Liver (tissue), 10 donors: Measurements from ENCODE around the gene COLEC11. TPM values are rescaled to one million over a fixed set of nuclear protein-coding genes. Genes with fewer than 3 reads are reported as not detected.

Source experiments
- DNase-seq: peaks from one replicate; pipeline ENCODE4 v3.0.0-alpha.2; 2017; ENCODE audit warnings: low spot score
- H3K27ac ChIP-seq, 2 donors: one replicate each; pipeline ENCODE4 v1.7.0; 2013; ENCODE audit warnings: inconsistent platforms in 2 of 2, low read length in 2 of 2, control low read depth in 1 of 2, low read depth in 1 of 2, mild to moderate bottlenecking in 1 of 2
- H3K27me3 ChIP-seq, 4 donors: one replicate each; pipeline versions ENCODE4 v1.6.1 to v1.7.0; 2013; ENCODE audit warnings: low read length in 3 of 4, inconsistent platforms in 1 of 4, mild to moderate bottlenecking in 1 of 4, moderate library complexity in 1 of 4; ENCODE audit not compliant: control insufficient read depth in 4 of 4, insufficient read depth in 4 of 4
- H3K36me3 ChIP-seq, 4 donors: one replicate each; pipeline versions ENCODE4 v1.6.1 to v1.7.0; 2013; ENCODE audit warnings: low read length in 3 of 4, mild to moderate bottlenecking in 3 of 4, low read depth in 1 of 4, moderate library complexity in 1 of 4; ENCODE audit not compliant: control insufficient read depth in 4 of 4, insufficient read depth in 3 of 4
- H3K4me1 ChIP-seq, 4 donors: one replicate each; pipeline versions ENCODE4 v1.6.1 to v1.7.0; 2013; ENCODE audit warnings: low read length in 3 of 4, mild to moderate bottlenecking in 3 of 4, moderate library complexity in 1 of 4; ENCODE audit not compliant: control insufficient read depth in 4 of 4, insufficient read depth in 4 of 4
- H3K4me3 ChIP-seq, 3 donors: one replicate each; pipeline versions ENCODE4 v1.6.1 to v1.7.0; 2013; ENCODE audit warnings: low read length in 3 of 3, control low read depth in 1 of 3, low read depth in 1 of 3, mild to moderate bottlenecking in 1 of 3
- H3K9ac ChIP-seq, 2 donors: one replicate each; pipeline ENCODE4 v1.7.0; 2013; ENCODE audit warnings: low read length in 2 of 2, mild to moderate bottlenecking in 2 of 2, moderate library complexity in 2 of 2, control low read depth in 1 of 2, low read depth in 1 of 2
- H3K9me3 ChIP-seq, 4 donors: one replicate each; pipeline versions ENCODE4 v1.6.1 to v1.7.0; 2013; ENCODE audit warnings: low read length in 3 of 4; ENCODE audit not compliant: control insufficient read depth in 4 of 4
- CTCF ChIP-seq: fragments of 150-350 bp; IDR thresholded peaks from 2 replicates; pipeline ENCODE4 v1.5.1; 2017; ENCODE audit warnings: improper control_type of control experiment, low read depth, low read length; ENCODE audit not compliant: missing input control
- EGR1 ChIP-seq, 2 donors: IDR thresholded peaks; 2 replicates each; pipeline ENCODE4 v1.6.1; 2016 to 2018; ENCODE audit warnings: antibody characterized with exemption in 2 of 2, low read depth in 2 of 2
- FOXA2 ChIP-seq: IDR thresholded peaks from 2 replicates; pipeline ENCODE4 v1.6.1; 2016; ENCODE audit warnings: antibody characterized with exemption
- HNF4A ChIP-seq, 2 donors: conservative IDR thresholded peaks; 2 replicates each; pipeline ENCODE4 v1.6.1; 2016; ENCODE audit warnings: antibody characterized with exemption in 2 of 2, mild to moderate bottlenecking in 2 of 2
- RAD21 ChIP-seq, 2 donors: IDR thresholded peaks; 2 replicates each; pipeline ENCODE4 v1.6.1; 2016; ENCODE audit warnings: antibody characterized with exemption in 2 of 2, mild to moderate bottlenecking in 2 of 2
- RXRA ChIP-seq, 2 donors: IDR thresholded peaks; 2 replicates each; pipeline ENCODE4 v1.6.1; 2017 to 2018; ENCODE audit warnings: antibody characterized with exemption in 2 of 2, mild to moderate bottlenecking in 1 of 2
- SP1 ChIP-seq: IDR thresholded peaks from 2 replicates; pipeline ENCODE4 v1.6.1; 2018; ENCODE audit warnings: antibody characterized with exemption, mild to moderate bottlenecking
- TAF1 ChIP-seq: conservative IDR thresholded peaks from 2 replicates; pipeline ENCODE4 v1.6.1; 2016; ENCODE audit warnings: antibody characterized with exemption, mild to moderate bottlenecking
- ZBTB33 ChIP-seq: IDR thresholded peaks from 2 replicates; pipeline ENCODE4 v1.6.1; 2016; ENCODE audit warnings: antibody characterized with exemption
- WGBS: extraction: QIAGEN DNeasy Blood & Tissue Kit; methylation state at CpG from one replicate; pipeline ENCODE4 v1.1.7; 2013; 5-methylcytosine and 5-hydroxymethylcytosine counted together
- polyA plus RNA-seq, 2 donors: library from polyadenylated mRNA; stranded (reverse) in 1 of 2; unstranded in 1 of 2; fragments of 200-250 nt in 1 of 2; fragments of >200 nt in 1 of 2; fragmentation: Nextera tagmentation in 1 of 2; extraction: Ambion mirVana in 1 of 2; gene quantifications; one replicate each; pipeline versions ENCODE4 v1.2.1 to v1.2.3, GENCODE V29; 2013 to 2015
- small RNA-seq: library from RNA; depleted of rRNA; stranded (forward); fragments of <200 nt; gene quantifications from one replicate; pipeline ENCODE3, GENCODE V24; 2014
- total RNA-seq, 2 donors: library from RNA; depleted of rRNA; stranded (reverse); fragments of >200 nt; gene quantifications; one replicate each; pipeline ENCODE4 v1.2.3, GENCODE V29; 2014
- donor health status: healthy.
- donor health status: healthy.
- donor health status: healthy.
- donor health status: healthy.
- donor health status: healthy.

The COLEC11 gene
- total and polyA plus RNA-seq, 4 donors = 31.0 to 100 (median 70.9) TPM

GRCh38 chr2:3683748-3684454, 89.0 kb downstream of the COLEC11 start:
- 46% methylated on average over 3 of the region's 3 CpGs for WGBS
- H3K4me1 ChIP-seq = no peaks in the 10 kb centered on the region

GRCh38 chr2:3689998-3690748, 95.3 kb downstream of the COLEC11 start:
- Histone ChIP-seq H3K36me3 (no peaks in the 10 kb centered on the region), H3K4me3 (no peak overlapping the region), H3K9me3 (no peaks in the 10 kb centered on the region), H3K27me3 (no peaks in the 10 kb centered on the region), H3K9ac (no peak overlapping the region), H3K4me1 (no peaks in the 10 kb centered on the region), H3K27ac (no peak overlapping the region)
- no peak for DNase-seq
- TF ChIP-seq FOXA2 (no peak), CTCF (no peak), SP1 (no peak), RXRA (IDR thresholded peaks at IDR 0.05) (no peak), RAD21 (IDR thresholded peaks at IDR 0.05) (no peak), EGR1 (IDR thresholded peaks at IDR 0.05; ENCODE audit: low read depth in 2 of 2) (no peak), TAF1 (no peak)

More at GRCh38 chr2:3683748-3684454, 89.0 kb downstream of the COLEC11 start:
- TF ChIP-seq ZBTB33 (no peak), HNF4A (conservative IDR thresholded peaks at IDR 0.05) (no peak), RAD21 (IDR thresholded peaks at IDR 0.05) (peak; percentile 16 to 27)
- Histone ChIP-seq H3K9ac (no peak overlapping the region), H3K27ac (no peak overlapping the region), H3K4me3 (no peak overlapping the region), H3K36me3 (no peaks in the 10 kb centered on the region), H3K27me3 (no peaks in the 10 kb centered on the region), H3K9me3 (no peaks in the 10 kb centered on the region)
- no peak for DNase-seq

GRCh38 chr2:3692375-3692774, 97.5 kb downstream of the COLEC11 start:
- TF ChIP-seq CTCF (peak; percentile 54), RAD21 (IDR thresholded peaks at IDR 0.05) (peak; percentile 77 to 83), TAF1 (no peak)
- no peak overlapping the region for H3K4me3 ChIP-seq
- no peaks in the 10 kb centered on the region for H3K27me3 ChIP-seq
- no peak overlapping the region for H3K27ac ChIP-seq
- no peak for DNase-seq
- H3K9me3 ChIP-seq = no peaks in the 10 kb centered on the region
- no peaks in the 10 kb centered on the region for H3K36me3 ChIP-seq
- H3K9ac ChIP-seq = no peak overlapping the region
- H3K4me1 ChIP-seq = peaks cover 0 to 12% (median 10%) of the 10 kb centered on the region in 4 donors

Small RNA genes lying within 50 kb of the gene (small RNA-seq; reads per million reads assigned to genes)
- not detected for gene TMSB4XP2

Other genes starting within 250 kb of the COLEC11 start
- 10 to 100 TPM; 11.9 to 12.1 TPM for gene EIPR1, start 217.3 kb upstream of the COLEC11 start, total RNA-seq
- gene EIPR1, start 217.3 kb upstream of the COLEC11 start, polyA plus RNA-seq = 10 to 100 TPM in 1 of 2 donors, 1 to 10 TPM in 1; 7.6 to 10.9 TPM
- 10 to 100 TPM; 42.7 to 60.9 TPM for gene TRAPPC12, start 215.4 kb upstream of the COLEC11 start, total RNA-seq
- 10 to 100 TPM; 30.2 to 36.7 TPM for gene TRAPPC12, start 215.4 kb upstream of the COLEC11 start, polyA plus RNA-seq
- 100 to 1,000 TPM in 1 of 2 donors, 10 to 100 TPM in 1; 56.2 to 154 TPM for gene ADI1, start 75.6 kb upstream of the COLEC11 start, total RNA-seq
- 100 to 1,000 TPM; 163 to 660 TPM for gene ADI1, start 75.6 kb upstream of the COLEC11 start, polyA plus RNA-seq
- 10 to 100 TPM; 10.2 to 18.7 TPM for gene RNASEH1, start 36.8 kb upstream of the COLEC11 start, total RNA-seq
- gene RNASEH1, start 36.8 kb upstream of the COLEC11 start, polyA plus RNA-seq = 10 to 100 TPM; 12.0 to 13.8 TPM
- gene RPS7, start 19.9 kb upstream of the COLEC11 start, total RNA-seq = 100 to 1,000 TPM; 523 to 852 TPM
- 100 to 1,000 TPM; 315 to 610 TPM for gene RPS7, start 19.9 kb upstream of the COLEC11 start, polyA plus RNA-seq
- 1 to 10 TPM in 1 of 2 donors, under 1 TPM in 1; 0.14 to 1.3 TPM for gene ALLC, start 63.1 kb downstream of the COLEC11 start, total RNA-seq
- 1 to 10 TPM in 1 of 2 donors, under 1 TPM in 1; 0.09 to 1.4 TPM for gene ALLC, start 63.1 kb downstream of the COLEC11 start, polyA plus RNA-seq
- not detected for gene DCDC2C, start 108.5 kb downstream of the COLEC11 start, total RNA-seq
- not detected for gene DCDC2C, start 108.5 kb downstream of the COLEC11 start, polyA plus RNA-seq